MM.1S (cell line): ENCODE results near the gene CD200R1L.

Source experiments
- DNase-seq: peaks from one replicate; pipeline ENCODE4 v3.0.0-alpha.2; 2015
- H2AFZ ChIP-seq: fragments of 300-600 bp; sonication (generic); 2 replicates; pipeline ENCODE4 v1.6.0; 2016; ENCODE audit warnings: antibody characterized with exemption, low read length
- H3F3A ChIP-seq: fragments of 300-600 bp; sonication (generic); 2 replicates; pipeline ENCODE4 v1.6.1; 2016; ENCODE audit warnings: mild to moderate bottlenecking, antibody characterized with exemption, low read length, moderate library complexity, mixed read lengths; ENCODE audit not compliant: insufficient read depth
- H3K27ac ChIP-seq: fragments of 300-600 bp; sonication (generic); 2 replicates; pipeline ENCODE4 v1.5.1; 2016; ENCODE audit warnings: mild to moderate bottlenecking, low read length
- H3K27me3 ChIP-seq: fragments of 300-600 bp; sonication (generic); replicated peaks from 2 replicates; pipeline ENCODE4 v1.6.0; 2016; ENCODE audit warnings: low read length; ENCODE audit not compliant: insufficient read depth
- H3K36me3 ChIP-seq: fragments of 300-600 bp; sonication (generic); replicated peaks from 2 replicates; pipeline ENCODE4 v1.6.1; 2016; ENCODE audit warnings: mild to moderate bottlenecking, low read length, mixed read lengths; ENCODE audit not compliant: insufficient read depth
- H3K4me1 ChIP-seq: fragments of 300-600 bp; sonication (generic); 2 replicates; pipeline ENCODE4 v1.6.1; 2016; ENCODE audit warnings: low read length, mixed read lengths
- H3K4me2 ChIP-seq: fragments of 300-600 bp; sonication (generic); 2 replicates; pipeline ENCODE4 v1.6.0; 2016; ENCODE audit warnings: low read depth, low read length
- H3K4me3 ChIP-seq: fragments of 300-600 bp; sonication (generic); 2 replicates; pipeline ENCODE4 v1.5.1; 2016; ENCODE audit warnings: low read length, mixed read lengths
- H3K79me2 ChIP-seq: fragments of 300-600 bp; sonication (generic); 2 replicates; pipeline ENCODE4 v1.6.1; 2016; ENCODE audit warnings: mixed run types, low read length, mixed read lengths
- H3K9ac ChIP-seq: fragments of 300-600 bp; sonication (generic); 2 replicates; pipeline ENCODE4 v1.6.1; 2016; ENCODE audit warnings: low read length, mixed read lengths
- H3K9me2 ChIP-seq: fragments of 300-600 bp; sonication (generic); replicated peaks from 2 replicates; pipeline ENCODE4 v1.6.1; 2016; ENCODE audit warnings: mild to moderate bottlenecking, low read length, mixed read lengths; ENCODE audit not compliant: insufficient read depth
- H3K9me3 ChIP-seq: fragments of 300-600 bp; sonication (generic); replicated peaks from 2 replicates; pipeline ENCODE4 v1.6.1; 2016; ENCODE audit warnings: mild to moderate bottlenecking, low read length, mixed read lengths; ENCODE audit not compliant: insufficient read depth
- H4K20me1 ChIP-seq: fragments of 300-600 bp; sonication (generic); 2 replicates; pipeline ENCODE4 v1.6.1; 2016; ENCODE audit warnings: mild to moderate bottlenecking, low read length, moderate library complexity, mixed read lengths; ENCODE audit not compliant: insufficient read depth
- EZH2 ChIP-seq: fragments of 300-600 bp; sonication (generic); optimal IDR thresholded peaks from 2 replicates; pipeline ENCODE3; 2017; ENCODE audit warnings: low read depth, mild to moderate bottlenecking, antibody characterized with exemption, low read length, mixed read lengths
- EZH2phosphoT487 ChIP-seq: fragments of 300-600 bp; sonication (generic); IDR thresholded peaks from 2 replicates; pipeline ENCODE4 v1.6.1; 2018; ENCODE audit warnings: antibody characterized with exemption, low read length
- TF ChIP-seq, protein P1 (sequence below): fragments of 300-600 bp; sonication (generic); IDR thresholded peaks from 2 replicates; pipeline ENCODE4 v1.5.1; 2016; ENCODE audit warnings: antibody characterized with exemption, low read length, mixed read lengths

CD200R1L gene

DNA sequence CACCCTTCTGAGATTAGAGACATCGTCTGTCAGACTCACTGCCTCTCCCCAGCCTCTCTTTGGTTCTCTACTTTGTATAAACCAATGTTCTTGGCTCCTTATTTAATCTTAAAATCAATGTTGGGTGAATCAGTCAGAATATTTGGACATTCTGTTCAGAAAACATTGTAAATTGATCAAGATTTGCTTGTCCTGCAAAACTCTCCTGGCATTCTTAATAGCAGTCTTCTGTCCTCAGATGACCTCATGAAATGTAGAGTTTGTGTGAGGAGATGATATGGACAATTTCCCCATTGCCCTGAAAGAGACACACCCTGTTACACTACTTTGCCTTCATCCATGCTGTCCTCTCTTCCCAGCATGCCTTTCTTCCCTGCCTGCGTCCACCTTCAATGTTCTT is 33.6 kb downstream of the CD200R1L start:
- no peak overlapping the region for H3K9ac ChIP-seq

DNA sequence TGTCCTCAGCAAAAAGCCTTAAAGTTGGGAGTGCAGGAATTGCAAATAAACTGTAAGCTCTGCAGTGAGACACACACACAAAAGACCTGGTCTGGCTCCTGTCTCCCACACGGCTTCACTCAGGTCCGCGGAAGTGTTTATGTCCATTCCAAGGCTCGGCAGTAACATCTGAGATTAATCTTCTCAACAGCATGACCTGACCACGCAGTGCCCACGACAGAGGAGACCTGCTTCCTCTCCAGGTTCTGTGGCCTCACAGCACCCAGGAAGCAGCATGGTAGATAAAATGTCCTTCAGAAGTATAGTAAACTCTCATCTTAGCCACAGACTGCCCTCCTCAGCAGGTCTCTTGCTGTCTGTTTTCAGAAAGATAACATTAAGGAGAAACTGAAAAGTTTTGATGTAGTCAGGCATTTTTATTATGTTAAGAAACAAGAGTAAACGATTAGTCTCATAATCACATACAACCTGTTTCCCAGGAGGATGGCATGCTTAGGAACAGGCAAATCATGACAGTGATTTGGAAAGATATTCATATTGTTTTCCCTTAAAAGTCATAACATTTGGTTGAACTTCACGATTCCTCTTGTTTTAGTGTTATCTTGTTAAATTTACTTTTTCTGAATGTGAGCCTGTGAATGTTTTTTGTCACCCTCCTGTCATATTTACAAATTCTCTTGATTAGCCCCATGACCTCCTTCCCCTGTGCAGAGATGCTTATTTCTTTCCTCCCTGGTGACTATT is 34.6 kb downstream of the CD200R1L start:
- DNase-seq = no peak
- Histone ChIP-seq H4K20me1 (no peaks in the 10 kb centered on the region), H3K9me3 (no peaks in the 10 kb centered on the region), H3K36me3 (no peaks in the 10 kb centered on the region), H3K79me2 (no peaks in the 10 kb centered on the region), H3F3A (no peaks in the 10 kb centered on the region), H3K27me3 (no peaks in the 10 kb centered on the region), H3K9me2 (no peaks in the 10 kb centered on the region), H3K4me2 (no peak overlapping the region), H3K9ac (no peak overlapping the region), H2AFZ (no peak overlapping the region), H3K4me3 (no peak overlapping the region), H3K27ac (no peak overlapping the region), H3K4me1 (peaks cover 13% of the 10 kb centered on the region)
- TF ChIP-seq EZH2 = no peak
- TF ChIP-seq, protein P1, sequence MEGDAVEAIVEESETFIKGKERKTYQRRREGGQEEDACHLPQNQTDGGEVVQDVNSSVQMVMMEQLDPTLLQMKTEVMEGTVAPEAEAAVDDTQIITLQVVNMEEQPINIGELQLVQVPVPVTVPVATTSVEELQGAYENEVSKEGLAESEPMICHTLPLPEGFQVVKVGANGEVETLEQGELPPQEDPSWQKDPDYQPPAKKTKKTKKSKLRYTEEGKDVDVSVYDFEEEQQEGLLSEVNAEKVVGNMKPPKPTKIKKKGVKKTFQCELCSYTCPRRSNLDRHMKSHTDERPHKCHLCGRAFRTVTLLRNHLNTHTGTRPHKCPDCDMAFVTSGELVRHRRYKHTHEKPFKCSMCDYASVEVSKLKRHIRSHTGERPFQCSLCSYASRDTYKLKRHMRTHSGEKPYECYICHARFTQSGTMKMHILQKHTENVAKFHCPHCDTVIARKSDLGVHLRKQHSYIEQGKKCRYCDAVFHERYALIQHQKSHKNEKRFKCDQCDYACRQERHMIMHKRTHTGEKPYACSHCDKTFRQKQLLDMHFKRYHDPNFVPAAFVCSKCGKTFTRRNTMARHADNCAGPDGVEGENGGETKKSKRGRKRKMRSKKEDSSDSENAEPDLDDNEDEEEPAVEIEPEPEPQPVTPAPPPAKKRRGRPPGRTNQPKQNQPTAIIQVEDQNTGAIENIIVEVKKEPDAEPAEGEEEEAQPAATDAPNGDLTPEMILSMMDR = no peak
- no peak for TF ChIP-seq EZH2phosphoT487

More for the DNA sequence above, 33.6 kb downstream of the CD200R1L start:
- Histone ChIP-seq H3K79me2 (no peaks in the 10 kb centered on the region), H3F3A (no peaks in the 10 kb centered on the region), H2AFZ (no peak overlapping the region), H3K36me3 (no peaks in the 10 kb centered on the region), H3K9me3 (no peaks in the 10 kb centered on the region), H3K4me3 (no peak overlapping the region), H3K9me2 (no peaks in the 10 kb centered on the region), H3K27me3 (no peaks in the 10 kb centered on the region), H3K4me1 (peaks cover 13% of the 10 kb centered on the region), H3K4me2 (no peak overlapping the region), H4K20me1 (no peaks in the 10 kb centered on the region), H3K27ac (no peak overlapping the region)
- TF ChIP-seq, protein P1 = no peak
- TF ChIP-seq EZH2phosphoT487 (no peak), EZH2 (no peak)
- DNase-seq = no peak

DNA sequence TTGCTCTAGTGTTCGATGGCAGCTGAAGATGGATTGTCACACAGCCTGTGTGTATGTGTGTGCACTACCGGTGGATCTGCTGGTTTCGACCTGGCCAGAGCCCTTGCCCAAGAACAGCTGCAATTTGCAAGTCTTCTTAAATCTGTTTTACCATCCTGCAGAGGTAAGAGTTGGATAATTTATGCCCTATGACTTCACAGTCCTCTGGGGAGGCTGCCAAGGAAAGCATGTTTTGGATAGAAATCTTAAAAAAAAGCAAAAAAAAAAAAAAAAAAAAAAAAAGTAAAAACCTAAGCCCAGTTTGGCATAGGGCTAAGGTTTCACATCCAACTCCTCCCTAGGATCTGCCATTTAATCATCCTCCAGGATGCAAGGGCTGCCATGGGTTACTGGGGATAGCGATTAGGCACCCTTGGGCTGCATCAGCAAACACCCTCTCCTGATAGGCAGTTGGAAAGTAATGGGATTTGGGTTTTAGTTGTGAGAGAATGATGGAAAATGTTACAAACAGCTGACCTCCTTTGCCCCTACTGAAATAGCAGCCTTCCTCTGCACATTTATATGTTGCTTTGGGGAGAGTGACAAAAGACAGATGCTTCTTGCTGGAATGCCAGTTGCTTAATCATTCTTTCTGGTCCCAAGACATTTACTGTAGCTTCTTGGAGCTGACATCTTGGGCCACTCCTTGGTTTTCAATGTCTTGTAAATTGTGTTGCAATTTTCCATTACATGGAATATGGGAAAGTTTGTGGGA is 35.4 kb downstream of the CD200R1L start:
- H4K20me1 ChIP-seq = no peaks in the 10 kb centered on the region
- no peak overlapping the region for H2AFZ ChIP-seq
- H3K4me3 ChIP-seq = no peak overlapping the region
- no peaks in the 10 kb centered on the region for H3F3A ChIP-seq
- H3K9ac ChIP-seq = no peak overlapping the region
- H3K27ac ChIP-seq = no peak overlapping the region
- H3K9me2 ChIP-seq = no peaks in the 10 kb centered on the region
- H3K27me3 ChIP-seq = no peaks in the 10 kb centered on the region
- TF ChIP-seq EZH2 = no peak
- TF ChIP-seq, protein P1 = no peak
- no peak for TF ChIP-seq EZH2phosphoT487
- no peak for DNase-seq
- peaks cover 13% of the 10 kb centered on the region for H3K4me1 ChIP-seq
- H3K4me2 ChIP-seq = no peak overlapping the region
- no peaks in the 10 kb centered on the region for H3K9me3 ChIP-seq
- no peaks in the 10 kb centered on the region for H3K79me2 ChIP-seq
- H3K36me3 ChIP-seq = no peaks in the 10 kb centered on the region
